Superior temporal gyrus (tissue), 1 donor: ENCODE data around the gene MALT1.
"Not testable (repeated sequence)": the region's sequence is repeated elsewhere in the genome, so short reads cannot be mapped to it uniquely, and the experiment has no call there.

Source experiments
- DNase-seq: peaks from one replicate; pipeline ENCODE4 v3.0.0-alpha.2; 2016; ENCODE audit errors: extremely low spot score

MALT1 gene

GRCh38 chr18:58671111-58671631 is at the start of gene MALT1:
Gene MALT1 (plus strand): TSS chr18:58671465. CDS start chr18:58671644, 179 bp downstream.
- DNase-seq, result peak; percentile 72

- DNase-seq, result no peak
Measured at GRCh38 chr18:58624011-58624410, 47.3 kb upstream of the MALT1 start.

- no peak for DNase-seq
Measured at GRCh38 chr18:58625839-58626238, 45.4 kb upstream of the MALT1 start.

GRCh38 chr18:58630071-58630470 is 41.2 kb upstream of the MALT1 start:
- DNase-seq, result no peak

- no peak for DNase-seq
Measured at GRCh38 chr18:58631301-58631700, 40.0 kb upstream of the MALT1 start.

GRCh38 chr18:58632552-58632951 is 38.7 kb upstream of the MALT1 start:
- DNase-seq, result no peak

GRCh38 chr18:58633874-58634273 is 37.4 kb upstream of the MALT1 start:
- DNase-seq, result no peak

GRCh38 chr18:58635891-58636290 is 35.4 kb upstream of the MALT1 start:
- no peak for DNase-seq

- DNase-seq, result no peak
Measured at GRCh38 chr18:58637197-58637596, 34.1 kb upstream of the MALT1 start.

- DNase-seq, result no peak
Measured at GRCh38 chr18:58637946-58638345, 33.3 kb upstream of the MALT1 start.

- no peak for DNase-seq
Measured at GRCh38 chr18:58638441-58638840, 32.8 kb upstream of the MALT1 start.

- no peak for DNase-seq
Measured at GRCh38 chr18:58639237-58639636, 32.0 kb upstream of the MALT1 start.

- peak; percentile 71 for DNase-seq
Measured at GRCh38 chr18:58639751-58640427, 31.4 kb upstream of the MALT1 start.

GRCh38 chr18:58640428-58640805 is 30.8 kb upstream of the MALT1 start:
- no peak for DNase-seq

GRCh38 chr18:58640891-58641610 is 30.2 kb upstream of the MALT1 start:
- no peak for DNase-seq

GRCh38 chr18:58643557-58643956 is 27.7 kb upstream of the MALT1 start:
- not testable (repeated sequence) for DNase-seq

GRCh38 chr18:58645398-58645797 is 25.9 kb upstream of the MALT1 start:
- DNase-seq, result no peak

- no peak for DNase-seq
Measured at GRCh38 chr18:58646334-58646862, 24.9 kb upstream of the MALT1 start.

GRCh38 chr18:58649966-58650816 is 21.1 kb upstream of the MALT1 start:
- DNase-seq, result no peak

- not testable (repeated sequence) for DNase-seq
Measured at GRCh38 chr18:58650830-58651229, 20.4 kb upstream of the MALT1 start.

GRCh38 chr18:58653144-58653722 is 18.0 kb upstream of the MALT1 start:
- not testable (repeated sequence) for DNase-seq
